ENCODE results near the gene TMEM269.

GRCh38 chr1:42848823-42849537, 64.2 kb downstream of the TMEM269 start:
- no peak for TF ChIP-seq CTCF (IDR thresholded peaks at IDR 0.05; ENCODE audit: poor library complexity)
- TF ChIP-seq EZH2phosphoT487 (IDR thresholded peaks at IDR 0.05; ENCODE audit: low read depth, severe bottlenecking, unreplicated experiment), result no peak
